ENCODE data around the gene MYMX. TPM values are rescaled to one million over a fixed set of nuclear protein-coding genes. Genes with fewer than 3 reads are reported as not detected.
"Not testable (repeated sequence)": the region's sequence is repeated elsewhere in the genome, so short reads cannot be mapped to it uniquely, and the experiment has no call there.

MYMX gene
- total RNA-seq, 4 donors from 2014 or later = not detected

DNA sequence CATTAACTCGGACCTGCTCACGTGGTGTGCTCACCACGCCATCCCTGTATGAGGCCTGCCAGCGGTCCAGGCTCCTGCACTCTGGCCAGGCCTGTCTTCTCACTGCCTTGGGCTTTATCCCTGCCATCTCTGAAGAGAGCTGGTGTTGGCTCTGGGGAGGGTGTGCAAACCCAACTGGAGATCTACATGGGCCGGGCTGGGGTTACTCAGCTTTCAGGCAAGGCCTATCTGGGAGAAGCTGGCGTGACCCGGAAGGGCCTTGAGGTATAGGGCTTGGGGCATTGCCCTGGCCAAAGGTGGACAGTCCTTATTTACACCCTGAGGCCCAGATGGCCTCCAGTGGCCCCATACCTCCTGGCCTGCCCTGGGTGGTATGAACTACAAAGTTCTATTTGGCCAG lies 11.7 kb downstream of the MYMX start:
- Histone ChIP-seq H3K4me3 (no peak overlapping the region), H3K36me3 (peaks cover 3 to 45% (median 8%) of the 10 kb centered on the region in 3 donors), H3K4me1 (peaks cover 23 to 54% (median 47%) of the 10 kb centered on the region in 3 donors), H3K27ac (no peak overlapping the region), H3K27me3 (no peaks in the 10 kb centered on the region), H3K9me3 (no peaks in the 10 kb centered on the region)
- TF ChIP-seq POLR2A (IDR thresholded peaks at IDR 0.05) = no peak
- TF ChIP-seq, protein P1, sequence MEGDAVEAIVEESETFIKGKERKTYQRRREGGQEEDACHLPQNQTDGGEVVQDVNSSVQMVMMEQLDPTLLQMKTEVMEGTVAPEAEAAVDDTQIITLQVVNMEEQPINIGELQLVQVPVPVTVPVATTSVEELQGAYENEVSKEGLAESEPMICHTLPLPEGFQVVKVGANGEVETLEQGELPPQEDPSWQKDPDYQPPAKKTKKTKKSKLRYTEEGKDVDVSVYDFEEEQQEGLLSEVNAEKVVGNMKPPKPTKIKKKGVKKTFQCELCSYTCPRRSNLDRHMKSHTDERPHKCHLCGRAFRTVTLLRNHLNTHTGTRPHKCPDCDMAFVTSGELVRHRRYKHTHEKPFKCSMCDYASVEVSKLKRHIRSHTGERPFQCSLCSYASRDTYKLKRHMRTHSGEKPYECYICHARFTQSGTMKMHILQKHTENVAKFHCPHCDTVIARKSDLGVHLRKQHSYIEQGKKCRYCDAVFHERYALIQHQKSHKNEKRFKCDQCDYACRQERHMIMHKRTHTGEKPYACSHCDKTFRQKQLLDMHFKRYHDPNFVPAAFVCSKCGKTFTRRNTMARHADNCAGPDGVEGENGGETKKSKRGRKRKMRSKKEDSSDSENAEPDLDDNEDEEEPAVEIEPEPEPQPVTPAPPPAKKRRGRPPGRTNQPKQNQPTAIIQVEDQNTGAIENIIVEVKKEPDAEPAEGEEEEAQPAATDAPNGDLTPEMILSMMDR (IDR thresholded peaks at IDR 0.05) = no peak
- no peak for DNase-seq
- 100% methylated on average over 4 of the region's 7 CpGs; no CpG with 5 or more reads in 1 of the 2 donors for WGBS, 2 donors
- intact Hi-C loops (cut with DNase I) = no loop called here

DNA sequence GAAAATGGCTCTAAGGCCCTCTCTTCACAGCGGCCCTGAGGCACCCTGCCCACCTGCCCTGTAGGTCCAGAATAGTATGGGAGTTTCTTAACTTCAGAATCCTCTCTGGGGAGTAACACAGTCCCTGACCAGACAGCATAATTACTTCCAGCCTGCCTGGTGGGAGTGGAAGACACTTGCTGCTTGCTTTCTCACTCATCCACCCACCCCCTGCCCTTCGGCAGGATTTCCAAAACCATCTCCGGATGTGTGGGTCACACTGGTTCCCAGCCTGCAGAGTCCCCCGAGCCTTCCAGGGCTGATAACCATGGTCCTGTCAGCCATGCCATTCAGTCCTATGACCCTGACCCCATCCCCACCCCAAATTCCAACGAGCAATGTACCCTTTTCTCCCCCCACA lies 12.1 kb downstream of the MYMX start:
- H3K9me3 ChIP-seq = no peaks in the 10 kb centered on the region
- intact Hi-C loops (cut with DNase I) = no loop called here
- TF ChIP-seq, protein P1 (IDR thresholded peaks at IDR 0.05) = no peak
- TF ChIP-seq POLR2A (IDR thresholded peaks at IDR 0.05) = no peak
- DNase-seq = no peak
- H3K4me3 ChIP-seq = no peak overlapping the region
- H3K36me3 ChIP-seq = peaks cover 3 to 48% (median 8%) of the 10 kb centered on the region in 3 donors
- no peak overlapping the region for H3K27ac ChIP-seq
- H3K4me1 ChIP-seq = peaks cover 23 to 54% (median 50%) of the 10 kb centered on the region in 3 donors
- H3K27me3 ChIP-seq = no peaks in the 10 kb centered on the region
- 63 to 100% methylated on average over 1 to 2 of the region's 5 CpGs for WGBS, 2 donors

- intact Hi-C loops (cut with DNase I) = no loop called here
- 89 to 97% methylated on average over 8 to 9 of the region's 11 CpGs for WGBS, 2 donors
- peaks cover 17 to 54% (median 50%) of the 10 kb centered on the region in 3 donors for H3K4me1 ChIP-seq
Measured at GRCh38 chr6:44229376-44230033, 12.8 kb downstream of the MYMX start.

DNA sequence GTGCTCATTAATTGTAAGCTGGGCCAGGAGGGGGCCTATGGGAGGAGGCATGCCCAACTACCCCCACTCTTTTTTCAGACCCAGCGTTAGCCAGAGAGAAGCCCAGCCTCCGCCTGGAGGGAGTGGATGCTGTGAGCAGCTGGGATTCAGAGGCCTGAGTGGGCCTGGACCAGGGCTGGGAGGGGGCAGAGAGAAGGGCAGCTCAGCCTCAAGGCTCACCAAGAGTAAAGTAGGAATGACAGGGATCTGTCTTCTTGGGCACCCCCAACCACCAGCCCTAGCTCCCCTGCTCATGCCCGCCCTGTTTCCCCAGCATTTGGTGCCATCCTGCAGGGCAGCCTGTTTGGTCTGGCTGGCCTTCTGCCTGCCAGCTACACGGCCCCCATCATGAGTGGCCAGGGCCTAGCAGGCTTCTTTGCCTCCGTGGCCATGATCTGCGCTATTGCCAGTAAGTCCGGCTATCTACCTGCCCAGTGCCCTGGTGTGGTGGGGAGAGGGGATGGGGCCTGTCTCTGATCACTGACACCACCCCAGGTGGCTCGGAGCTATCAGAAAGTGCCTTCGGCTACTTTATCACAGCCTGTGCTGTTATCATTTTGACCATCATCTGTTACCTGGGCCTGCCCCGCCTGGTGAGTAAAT lies 13.4 kb downstream of the MYMX start:
- Histone ChIP-seq H3K4me1 (peaks cover 16 to 54% (median 50%) of the 10 kb centered on the region in 3 donors), H3K27ac (no peak overlapping the region), H3K36me3 (peaks cover 3 to 48% (median 8%) of the 10 kb centered on the region in 3 donors), H3K4me3 (no peak overlapping the region), H3K9me3 (no peaks in the 10 kb centered on the region), H3K27me3 (no peaks in the 10 kb centered on the region)
- DNase-seq = no peak
- intact Hi-C loops (cut with DNase I) = no loop called here
- WGBS, 2 donors = 95 to 100% methylated on average over 4 to 7 of the region's 10 CpGs
- TF ChIP-seq, protein P1 (IDR thresholded peaks at IDR 0.05) = no peak
- no peak for TF ChIP-seq POLR2A (IDR thresholded peaks at IDR 0.05)

More at GRCh38 chr6:44229376-44230033, 12.8 kb downstream of the MYMX start:
- H3K9me3 ChIP-seq = no peaks in the 10 kb centered on the region
- TF ChIP-seq POLR2A (IDR thresholded peaks at IDR 0.05) = no peak
- TF ChIP-seq, protein P1 (IDR thresholded peaks at IDR 0.05) = no peak
- H3K4me3 ChIP-seq = no peak overlapping the region
- H3K27me3 ChIP-seq = no peaks in the 10 kb centered on the region
- no peak for DNase-seq
- no peak overlapping the region for H3K27ac ChIP-seq
- H3K36me3 ChIP-seq = peaks cover 3 to 48% (median 8%) of the 10 kb centered on the region in 3 donors

- DNase-seq; H3K4me3 ChIP-seq; H3K27me3 ChIP-seq; intact Hi-C loops (cut with DNase I); H3K9me3 ChIP-seq; H3K27ac ChIP-seq: not testable (repeated sequence)
- 80 to 82% methylated on average over 9 of the region's 9 CpGs for WGBS, 2 donors
- Histone ChIP-seq H3K4me1 (peaks cover 10 to 49% (median 43%) of the 10 kb centered on the region in 3 donors), H3K36me3 (peaks cover 3 to 48% (median 8%) of the 10 kb centered on the region in 3 donors)
Measured at GRCh38 chr6:44231426-44231825, 14.7 kb downstream of the MYMX start.

All from esophagus squamous epithelium (tissue), 5 donors.